B cell (primary cell): ENCODE data around the gene FBLN2. TPM values are rescaled to one million over a fixed set of nuclear protein-coding genes. Genes with fewer than 3 reads are reported as not detected.
A peak's percentile ranks its signal among the peaks of the same experiment; 100 is the strongest.

Experiments used
- ATAC-seq: fragments of 200-7000 bp; cut with Tn5 transposase; one replicate; pipeline ENCODE4 v1.10.0; 2021; ENCODE audit warnings: low read depth, mild to moderate bottlenecking, moderate number of reproducible peaks, moderate library complexity
- CTCF ChIA-PET: fragments of 350-600 bp; sonication (Branson Sonifier 250); formaldehyde crosslinking; loops from one replicate; lab custom pipeline; 2021; ENCODE audit warnings: antibody characterized with exemption, inconsistent platforms; lab: Charles Lee
- POLR2A ChIA-PET: fragments of 350-600 bp; sonication (Branson Sonifier 250); formaldehyde crosslinking; loops from one replicate; lab custom pipeline; 2021; ENCODE audit warnings: antibody characterized with exemption; lab: Charles Lee
- DNase-seq: peaks from one replicate; pipeline ENCODE4 v3.0.0; 2013
- H2AFZ ChIP-seq: 2 replicates; pipeline ENCODE4 v1.6.1; 2012; ENCODE audit warnings: mild to moderate bottlenecking, low read depth, low read length; ENCODE audit not compliant: insufficient read depth, poor library complexity, severe bottlenecking
- H3K27ac ChIP-seq, 2 donors: 1 replicate in 1 of 2; 2 replicates in 1 of 2; pipeline ENCODE4 v1.5.1; 2012 to 2013; ENCODE audit warnings: low read length in 2 of 2, mild to moderate bottlenecking in 2 of 2, moderate library complexity in 1 of 2
- H3K27me3 ChIP-seq, 4 experiments: fragments of 200-600 bp in 1 of 4; sonication (generic) in 1 of 4; replicated peaks in 1 of 4; 1 replicate in 2 of 4; 2 replicates in 2 of 4; pipeline versions ENCODE4 v1.6.1 to v1.7.0; 2013 to 2016; ENCODE audit warnings: low read length in 3 of 4, mild to moderate bottlenecking in 2 of 4, mixed read lengths in 1 of 4, moderate library complexity in 1 of 4; ENCODE audit not compliant: insufficient read depth in 4 of 4, control insufficient read depth in 3 of 4; ENCODE audit errors: control extremely low read depth in 1 of 4
- H3K36me3 ChIP-seq, 2 experiments: replicated peaks in 1 of 2; 1 replicate in 1 of 2; 2 replicates in 1 of 2; pipeline versions ENCODE4 v1.6.1 to v1.7.1; 2013; ENCODE audit warnings: low read length in 1 of 2; ENCODE audit not compliant: insufficient read depth in 2 of 2, control insufficient read depth in 1 of 2; ENCODE audit errors: control extremely low read depth in 1 of 2, extremely low read depth in 1 of 2
- H3K4me1 ChIP-seq, 2 donors: fragments of 200-600 bp in 1 of 2; sonication (generic) in 1 of 2; 1 replicate in 1 of 2; 2 replicates in 1 of 2; pipeline versions ENCODE4 v1.5.1 to v1.6.1; 2013 to 2017; ENCODE audit warnings: low read length in 2 of 2; ENCODE audit not compliant: control insufficient read depth in 2 of 2, insufficient read depth in 2 of 2
- H3K4me2 ChIP-seq: replicated peaks from 2 replicates; pipeline ENCODE3; 2012; ENCODE audit warnings: mild to moderate bottlenecking, low read depth, low read length; ENCODE audit not compliant: poor library complexity, severe bottlenecking
- H3K4me3 ChIP-seq, 5 experiments: fragments of 200-600 bp in 1 of 5; sonication (generic) in 1 of 5; 1 replicate in 3 of 5; 2 replicates in 2 of 5; pipeline versions ENCODE4 v1.5.1 to v1.7.0; 2011 to 2016; ENCODE audit warnings: low read length in 4 of 5, mild to moderate bottlenecking in 4 of 5, low read depth in 2 of 5, control low read depth in 1 of 5, moderate library complexity in 1 of 5; ENCODE audit not compliant: insufficient read depth in 1 of 5; ENCODE audit errors: control extremely low read depth in 1 of 5, extremely low read depth in 1 of 5
- H3K79me2 ChIP-seq: fragments of 200-600 bp; sonication (generic); one replicate; pipeline ENCODE4 v1.6.0; 2016; ENCODE audit warnings: low read length; ENCODE audit not compliant: control insufficient read depth, insufficient read depth
- H3K9ac ChIP-seq: fragments of 200-600 bp; sonication (generic); 2 replicates; pipeline ENCODE4 v1.6.1; 2017; ENCODE audit warnings: mild to moderate bottlenecking, low read length, moderate library complexity
- H3K9me3 ChIP-seq, 3 donors: one replicate each; pipeline versions ENCODE4 v1.6.1 to v1.7.1; 2013; ENCODE audit warnings: low read length in 2 of 3; ENCODE audit not compliant: control insufficient read depth in 2 of 3, insufficient read depth in 1 of 3; ENCODE audit errors: control extremely low read depth in 1 of 3
- H4K20me1 ChIP-seq: 2 replicates; pipeline ENCODE4 v1.6.0; 2012; ENCODE audit warnings: mild to moderate bottlenecking, low read length; ENCODE audit not compliant: insufficient read depth, control insufficient read depth, poor library complexity, severe bottlenecking
- H3K27ac Mint-ChIP-seq: one replicate; pipeline ENCODE4 v1.8.0; 2021; ENCODE audit warnings: mixed read lengths
- H3K27me3 Mint-ChIP-seq: one replicate; pipeline ENCODE4 v1.8.0; 2021; ENCODE audit warnings: mixed read lengths
- H3K4me1 Mint-ChIP-seq: one replicate; pipeline ENCODE4 v1.8.0; 2021; ENCODE audit warnings: mixed read lengths
- H3K4me3 Mint-ChIP-seq: one replicate; pipeline ENCODE4 v1.8.0; 2021; ENCODE audit warnings: mixed read lengths
- H3K9me3 Mint-ChIP-seq: one replicate; pipeline ENCODE4 v1.8.0; 2022; ENCODE audit warnings: mixed read lengths; ENCODE audit not compliant: insufficient read depth
- EZH2 ChIP-seq: IDR thresholded peaks from 2 replicates; pipeline ENCODE4 v1.6.1; 2012; ENCODE audit warnings: borderline replicate concordance, low read depth, mild to moderate bottlenecking, moderate library complexity, low read length; ENCODE audit not compliant: insufficient read depth, poor library complexity, severe bottlenecking
- WGBS: methylation state at CpG from one replicate; pipeline ENCODE4 v1.1.5; 2013; ENCODE audit warnings: missing lambda C conversion rate; ENCODE audit not compliant: insufficient coverage; 5-methylcytosine and 5-hydroxymethylcytosine counted together
- intact Hi-C: fragments of 100-400 bp; cut with micrococcal nuclease; formaldehyde crosslinking; loops from one replicate; pipeline ENCODE4 v1.10.0; 2022
- polyA plus RNA-seq: library from polyadenylated mRNA; depleted of rRNA; stranded (reverse); fragments of >200 nt; gene quantifications from 2 replicates; pipeline ENCODE4 v1.2.3, GENCODE V29; 2012
- total RNA-seq, 2 donors: library from RNA; stranded (reverse); fragments of 120-200 nt in 1 of 2; gene quantifications; 1 replicate in 1 of 2; 2 replicates in 1 of 2; pipeline versions ENCODE4 v1.2.3 to v1.2.4, GENCODE V29; 2013 to 2022
- TF ChIP-seq, protein P1 (sequence below): fragments of 200-600 bp; IDR thresholded peaks from one replicate; pipeline ENCODE4 v1.8.0; 2022; ENCODE audit warnings: antibody characterized with exemption, mild to moderate bottlenecking

Gene FBLN2
- total and polyA plus RNA-seq, 2 donors (not counting 1 experiment from before 2014, with no cell fraction given) = 3.6 to 8.2 TPM

DNA sequence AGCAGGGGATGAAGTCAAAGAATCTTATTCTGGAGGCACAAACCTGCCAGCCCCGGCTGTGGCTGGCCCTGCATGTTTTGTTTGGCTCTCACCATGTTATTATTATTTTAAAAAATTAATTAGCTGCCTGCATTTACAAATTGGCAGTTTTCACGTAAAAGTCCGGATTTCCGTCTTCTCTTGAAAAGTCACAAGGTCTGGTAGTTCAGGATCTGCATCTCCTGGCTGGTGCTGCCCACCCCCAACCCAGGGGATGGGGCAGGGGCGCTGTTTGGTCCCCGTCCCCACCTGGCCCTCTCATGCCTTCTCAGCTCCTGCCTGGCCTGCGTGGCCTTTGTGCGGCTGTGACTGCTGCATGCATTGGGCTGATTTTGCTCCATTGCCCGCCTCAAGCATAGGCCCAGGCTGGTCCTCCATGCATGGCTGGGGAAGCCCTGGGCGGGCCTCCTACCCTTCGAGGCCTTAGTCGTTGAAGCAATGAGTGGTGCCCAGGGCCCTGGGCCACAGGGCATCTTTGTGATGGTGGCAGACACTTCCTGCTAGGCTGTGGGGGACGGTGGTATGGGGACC, 2.0 kb downstream of the FBLN2 start:
- ChIA-PET CTCF (interaction anchor here (1.1 kb wide), 1 partner anchor 98 kb away, joined by 3 read pairs; no protein-coding TSS in a partner anchor), POLR2A (interaction anchor here (0.5 kb wide), 1 partner anchor 275 kb away, joined by 5 read pairs; no protein-coding TSS in a partner anchor)
- H4K20me1 ChIP-seq = no peaks in the 10 kb centered on the region
- peaks cover 11% of the 10 kb centered on the region for H3K27me3 Mint-ChIP-seq
- peaks cover 36 to 56% of the 10 kb centered on the region in 2 donors for H3K4me1 ChIP-seq
- H3K27ac ChIP-seq = no peak overlapping the region
- TF ChIP-seq, protein P1, sequence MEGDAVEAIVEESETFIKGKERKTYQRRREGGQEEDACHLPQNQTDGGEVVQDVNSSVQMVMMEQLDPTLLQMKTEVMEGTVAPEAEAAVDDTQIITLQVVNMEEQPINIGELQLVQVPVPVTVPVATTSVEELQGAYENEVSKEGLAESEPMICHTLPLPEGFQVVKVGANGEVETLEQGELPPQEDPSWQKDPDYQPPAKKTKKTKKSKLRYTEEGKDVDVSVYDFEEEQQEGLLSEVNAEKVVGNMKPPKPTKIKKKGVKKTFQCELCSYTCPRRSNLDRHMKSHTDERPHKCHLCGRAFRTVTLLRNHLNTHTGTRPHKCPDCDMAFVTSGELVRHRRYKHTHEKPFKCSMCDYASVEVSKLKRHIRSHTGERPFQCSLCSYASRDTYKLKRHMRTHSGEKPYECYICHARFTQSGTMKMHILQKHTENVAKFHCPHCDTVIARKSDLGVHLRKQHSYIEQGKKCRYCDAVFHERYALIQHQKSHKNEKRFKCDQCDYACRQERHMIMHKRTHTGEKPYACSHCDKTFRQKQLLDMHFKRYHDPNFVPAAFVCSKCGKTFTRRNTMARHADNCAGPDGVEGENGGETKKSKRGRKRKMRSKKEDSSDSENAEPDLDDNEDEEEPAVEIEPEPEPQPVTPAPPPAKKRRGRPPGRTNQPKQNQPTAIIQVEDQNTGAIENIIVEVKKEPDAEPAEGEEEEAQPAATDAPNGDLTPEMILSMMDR = no peak
- no peak for TF ChIP-seq EZH2
- H3K27ac Mint-ChIP-seq = peak overlapping the region; percentile 76
- peaks cover 0 to 7% (median 2%) of the 10 kb centered on the region in 4 experiments for H3K27me3 ChIP-seq
- intact Hi-C loops = no loop called here
- ATAC-seq = no peak
- no peaks in the 10 kb centered on the region for H3K9me3 Mint-ChIP-seq
- WGBS = 74% methylated on average over 12 of the region's 13 CpGs
- H3K79me2 ChIP-seq = peaks cover 7% of the 10 kb centered on the region
- peaks cover 0 to 4% (median 0%) of the 10 kb centered on the region in 3 donors for H3K9me3 ChIP-seq
- H3K9ac ChIP-seq = peak overlapping the region; percentile 55
- no peak for DNase-seq
- H3K36me3 ChIP-seq = no peaks in the 10 kb centered on the region
- H3K4me3 ChIP-seq = no peak overlapping the region
- peaks cover 39% of the 10 kb centered on the region for H3K4me1 Mint-ChIP-seq
- H2AFZ ChIP-seq = peak overlapping the region; percentile 30
- peak overlapping the region; percentile 94 for H3K4me3 Mint-ChIP-seq
- H3K4me2 ChIP-seq = peak overlapping the region; percentile 81
